Astrocyte of the hippocampus (primary cell): ENCODE results near the gene DNAJB6.
"Not testable (repeated sequence)": the region's sequence is repeated elsewhere in the genome, so short reads cannot be mapped to it uniquely, and the experiment has no call there.

Experiments used
- DNase-seq: peaks from one replicate; pipeline ENCODE4 v3.0.0; 2011; ENCODE audit warnings: low read depth, low spot score

DNAJB6 gene

DNA sequence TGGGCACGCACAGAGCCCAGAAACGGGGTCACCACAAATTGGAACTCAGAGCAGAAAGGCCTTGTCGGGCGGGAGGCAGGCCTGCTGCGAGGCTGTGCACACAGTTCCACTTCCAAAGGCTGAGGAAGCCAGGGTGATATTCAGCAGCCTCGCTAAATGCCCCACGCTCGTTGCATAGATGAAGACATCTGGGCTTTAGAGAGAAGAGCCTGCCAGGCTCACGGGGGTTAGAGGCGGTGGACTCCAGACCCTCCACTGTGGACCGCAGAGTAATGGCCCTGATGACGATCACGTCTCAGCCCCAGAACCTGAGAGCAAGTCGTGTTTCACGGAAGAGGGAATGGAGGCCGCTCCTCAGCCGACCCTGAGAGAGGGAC, 104.2 kb downstream of the DNAJB6 start:
- no peak for DNase-seq

DNA sequence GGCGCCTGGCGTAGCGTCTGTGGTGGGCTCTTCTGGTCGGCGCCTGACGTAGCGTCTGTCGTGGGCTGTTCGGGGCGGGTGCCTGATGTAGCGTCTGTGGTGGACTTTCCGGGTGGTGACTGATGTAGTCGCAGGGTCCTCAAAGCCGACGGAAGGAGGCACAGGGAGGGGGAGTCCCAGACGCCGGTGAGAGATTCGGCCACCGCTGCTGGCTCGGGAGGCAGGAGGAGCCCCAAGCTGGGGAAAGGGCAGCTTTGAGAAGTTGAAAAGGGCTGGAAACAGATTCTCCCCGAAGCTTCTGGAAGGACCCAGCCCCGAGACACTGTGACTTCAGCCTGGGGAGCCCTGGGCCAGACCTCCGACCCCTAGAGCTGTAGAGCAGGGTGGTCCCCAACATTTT, 105.7 kb downstream of the DNAJB6 start:
- no peak for DNase-seq

- DNase-seq, result no peak
These were observed 106.4 kb downstream of the DNAJB6 start for GRCh38 chr7:157442993-157443831.

DNA sequence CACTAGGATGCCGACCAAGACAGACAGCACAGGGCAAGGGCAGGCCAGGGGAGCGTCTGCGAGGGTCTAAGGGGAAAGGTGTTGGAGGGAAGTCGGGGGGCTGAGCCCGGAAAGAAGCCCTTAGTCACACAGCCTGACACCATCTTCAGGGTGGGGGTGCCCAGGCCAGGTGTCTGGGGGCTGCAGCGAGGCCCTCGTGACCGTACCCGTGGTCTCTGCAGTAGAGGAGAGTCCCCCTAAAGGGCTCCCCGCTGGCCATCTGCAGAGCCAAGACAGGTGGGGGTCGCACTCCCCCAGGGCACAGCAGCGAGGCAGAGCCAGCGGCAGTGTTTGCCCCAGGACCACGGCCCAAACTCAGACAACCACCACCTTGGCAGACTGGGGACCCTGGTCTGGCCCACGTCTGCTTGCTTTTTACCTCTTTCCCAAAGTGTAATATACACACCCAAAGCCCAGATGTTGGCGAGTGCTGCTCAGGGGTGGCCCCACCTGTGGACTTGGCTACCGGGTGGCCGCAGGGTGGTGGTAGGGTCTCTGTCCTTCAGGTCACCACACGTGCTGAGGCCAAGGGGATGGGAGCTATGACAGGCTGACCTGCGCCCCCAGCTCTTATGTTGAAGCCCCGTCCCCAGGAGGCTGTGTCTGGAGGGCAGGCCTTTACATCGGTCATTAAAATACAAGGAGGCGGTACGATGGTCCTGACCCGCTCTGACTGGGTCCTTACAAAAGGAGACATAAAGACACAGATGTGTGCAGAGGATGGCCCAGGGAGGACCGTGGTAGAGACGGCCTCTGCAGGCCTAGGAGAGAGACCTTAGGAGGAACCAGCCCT, 107.4 kb downstream of the DNAJB6 start:
- no peak for DNase-seq

- DNase-seq, result no peak
These were observed 108.0 kb downstream of the DNAJB6 start for GRCh38 chr7:157444843-157445135.

- no peak for DNase-seq
These were observed 108.6 kb downstream of the DNAJB6 start for GRCh38 chr7:157445246-157445955.

DNA sequence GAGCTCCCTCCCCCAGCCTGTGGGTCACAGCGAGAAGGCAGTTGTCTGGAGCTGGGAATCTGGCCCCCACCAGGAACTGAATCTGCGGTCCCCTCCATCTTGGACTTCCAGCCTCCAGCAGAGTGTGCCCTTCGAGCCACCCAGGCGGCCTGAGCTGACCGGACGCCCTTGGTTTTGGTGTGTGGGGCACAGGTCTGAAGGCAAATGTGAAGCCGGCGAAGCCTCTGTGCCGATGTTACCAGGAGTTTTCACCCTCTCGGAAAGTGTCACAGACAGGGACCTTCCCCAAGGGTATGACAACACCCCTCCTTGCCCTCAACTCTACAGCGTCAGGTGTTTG, 109.1 kb downstream of the DNAJB6 start:
- no peak for DNase-seq

DNA sequence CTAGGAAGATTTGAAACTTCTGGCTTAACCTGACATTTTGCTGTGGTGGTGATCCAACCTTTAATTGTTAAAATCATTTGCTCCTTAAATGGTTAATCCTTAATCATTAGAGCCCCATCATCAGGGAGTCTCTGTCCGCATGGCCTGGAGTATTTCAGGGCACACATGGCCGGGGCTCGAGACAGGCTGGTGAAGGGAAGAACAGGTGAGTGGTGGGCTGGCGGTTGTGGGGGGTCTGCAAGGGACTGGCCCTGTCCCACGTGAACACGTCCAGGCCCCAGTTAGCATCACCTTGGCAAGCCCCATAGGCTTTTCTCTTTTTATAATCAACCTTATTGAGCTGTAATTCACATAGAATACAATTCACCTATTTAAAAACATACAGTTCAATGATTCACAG, 109.5 kb downstream of the DNAJB6 start:
- no peak for DNase-seq

- not testable (repeated sequence) for DNase-seq
These were observed 117.2 kb downstream of the DNAJB6 start for GRCh38 chr7:157454003-157454402.

DNA sequence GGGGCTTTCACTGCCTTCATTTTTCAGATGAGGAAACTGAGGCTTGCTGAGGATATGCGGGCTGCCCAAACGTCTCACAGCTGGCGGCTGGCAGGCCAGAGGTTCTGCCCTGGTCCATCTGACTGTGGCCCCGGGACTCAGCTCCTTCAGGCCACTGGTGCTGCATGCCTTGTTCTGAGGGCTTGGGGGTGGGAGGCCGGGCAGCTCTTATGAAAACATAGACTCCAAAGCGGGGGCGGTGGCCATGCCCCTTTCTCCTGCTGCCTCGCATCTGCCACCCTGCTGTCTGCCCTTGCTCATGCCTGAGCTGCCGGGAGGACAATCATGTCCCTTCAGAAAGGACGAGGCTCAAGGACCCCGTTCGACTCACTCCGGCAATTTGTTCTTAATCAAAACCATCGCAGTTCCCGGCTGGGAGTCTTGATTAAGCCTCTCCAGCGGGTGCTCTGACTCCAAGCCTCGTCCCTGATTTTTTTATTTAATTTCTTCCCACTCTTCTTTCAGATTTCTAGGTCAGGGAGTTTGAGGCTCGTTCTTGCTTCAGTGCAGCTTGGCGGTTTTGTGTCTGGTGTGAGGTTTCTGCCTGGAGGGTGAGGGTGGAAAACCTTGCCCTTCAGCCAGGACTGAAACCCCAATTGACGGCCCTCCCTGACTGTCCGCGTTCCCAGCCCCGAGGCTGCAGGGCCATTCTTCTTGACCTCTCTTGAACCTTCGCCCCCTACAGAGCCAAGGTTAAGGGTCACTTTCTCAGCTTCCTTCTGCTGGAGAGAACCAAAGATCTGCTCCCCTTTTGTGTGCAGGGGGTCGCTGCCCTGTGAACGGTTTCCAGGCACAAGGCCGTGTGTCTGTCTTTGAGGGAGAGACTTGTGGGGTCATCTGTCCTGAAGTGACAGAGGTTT, 120.8 kb downstream of the DNAJB6 start:
- no peak for DNase-seq

DNA sequence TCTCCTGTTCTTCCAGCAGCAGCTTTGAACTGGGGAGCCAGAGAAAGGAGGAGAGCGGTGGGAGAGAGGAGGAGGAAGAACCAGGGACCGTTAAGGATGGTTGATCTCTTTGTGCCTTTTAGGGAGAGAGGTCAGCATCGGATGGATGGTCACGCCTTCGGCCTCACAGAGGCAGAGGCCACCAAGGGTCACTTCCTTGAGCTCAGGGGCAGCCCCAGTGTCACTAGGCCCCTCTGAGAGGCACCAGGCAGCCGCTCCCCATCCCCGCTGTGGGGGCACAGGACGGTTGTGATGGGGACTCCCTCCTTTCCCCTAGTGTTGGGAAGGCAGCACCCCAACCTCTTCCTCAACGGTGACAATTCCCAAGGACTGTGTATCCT, 121.4 kb downstream of the DNAJB6 start:
- DNase-seq, result no peak

GRCh38 chr7:157459966-157460365, 123.2 kb downstream of the DNAJB6 start:
- no peak for DNase-seq

DNA sequence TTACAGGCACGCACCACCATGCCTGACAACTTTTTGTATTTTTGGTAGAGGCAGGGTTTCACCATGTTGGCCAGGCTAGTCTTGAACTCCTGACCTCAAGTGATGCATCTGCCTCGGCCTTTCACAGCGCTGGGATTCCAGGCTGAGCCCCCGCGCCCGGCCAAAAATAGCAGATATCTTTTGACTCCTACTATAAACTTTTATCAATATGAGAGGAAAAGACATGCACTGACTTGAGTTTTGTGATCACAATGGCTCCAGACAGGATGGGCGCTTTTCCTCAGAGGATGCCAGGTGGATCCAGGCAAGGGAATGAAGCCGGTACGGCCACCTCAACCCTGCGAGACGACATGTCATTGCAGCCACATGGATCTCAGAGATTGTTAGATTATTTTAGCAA, 123.9 kb downstream of the DNAJB6 start:
- no peak for DNase-seq

DNA sequence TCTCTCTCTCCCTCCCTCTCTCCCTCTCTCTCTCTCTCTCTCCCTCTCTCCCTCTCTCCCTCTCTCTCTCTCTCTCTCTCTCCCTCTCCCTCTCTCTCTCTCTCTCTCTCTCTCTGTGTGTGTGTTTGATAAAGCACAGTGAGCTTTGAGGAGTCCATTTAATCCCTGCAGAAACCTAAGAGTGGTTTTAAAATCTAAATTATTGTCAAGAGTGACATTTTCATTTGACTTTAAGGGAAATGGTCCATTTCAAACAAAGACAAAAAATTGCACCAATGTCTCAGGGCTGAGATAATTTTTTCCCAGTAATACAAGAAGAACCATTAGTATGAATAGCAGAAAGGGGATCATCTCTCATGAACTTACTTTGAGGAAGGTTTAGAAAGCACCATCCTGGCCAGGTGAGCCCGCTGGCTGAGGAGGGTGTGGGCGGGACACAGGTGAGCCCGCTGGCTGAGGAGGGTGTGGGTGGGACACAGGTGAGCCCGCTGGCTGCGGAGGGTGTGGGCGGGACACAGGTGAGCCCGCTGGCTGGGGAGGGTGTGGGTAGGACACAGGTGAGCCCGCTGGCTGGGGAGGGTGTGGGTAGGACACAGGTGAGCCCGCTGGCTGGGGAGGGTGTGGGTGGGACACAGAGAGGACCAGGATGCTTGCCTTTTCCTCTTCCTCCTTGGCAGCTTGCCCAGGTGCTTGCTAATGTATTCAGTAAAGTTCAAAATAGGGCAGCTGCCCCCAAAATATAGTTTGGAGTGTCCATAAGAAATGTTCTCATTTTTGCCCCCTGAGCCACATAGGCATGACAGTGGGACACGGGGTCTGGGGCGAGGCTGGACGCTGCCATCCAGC, 125.0 kb downstream of the DNAJB6 start:
- no peak for DNase-seq

GRCh38 chr7:157462419-157462771, 125.6 kb downstream of the DNAJB6 start:
- DNase-seq, result no peak

GRCh38 chr7:157462840-157463239, 126.0 kb downstream of the DNAJB6 start:
- no peak for DNase-seq

- no peak for DNase-seq
These were observed 126.4 kb downstream of the DNAJB6 start for GRCh38 chr7:157463245-157463644.

GRCh38 chr7:157464111-157464970, 127.5 kb downstream of the DNAJB6 start:
- peak; percentile 32 for DNase-seq

DNA sequence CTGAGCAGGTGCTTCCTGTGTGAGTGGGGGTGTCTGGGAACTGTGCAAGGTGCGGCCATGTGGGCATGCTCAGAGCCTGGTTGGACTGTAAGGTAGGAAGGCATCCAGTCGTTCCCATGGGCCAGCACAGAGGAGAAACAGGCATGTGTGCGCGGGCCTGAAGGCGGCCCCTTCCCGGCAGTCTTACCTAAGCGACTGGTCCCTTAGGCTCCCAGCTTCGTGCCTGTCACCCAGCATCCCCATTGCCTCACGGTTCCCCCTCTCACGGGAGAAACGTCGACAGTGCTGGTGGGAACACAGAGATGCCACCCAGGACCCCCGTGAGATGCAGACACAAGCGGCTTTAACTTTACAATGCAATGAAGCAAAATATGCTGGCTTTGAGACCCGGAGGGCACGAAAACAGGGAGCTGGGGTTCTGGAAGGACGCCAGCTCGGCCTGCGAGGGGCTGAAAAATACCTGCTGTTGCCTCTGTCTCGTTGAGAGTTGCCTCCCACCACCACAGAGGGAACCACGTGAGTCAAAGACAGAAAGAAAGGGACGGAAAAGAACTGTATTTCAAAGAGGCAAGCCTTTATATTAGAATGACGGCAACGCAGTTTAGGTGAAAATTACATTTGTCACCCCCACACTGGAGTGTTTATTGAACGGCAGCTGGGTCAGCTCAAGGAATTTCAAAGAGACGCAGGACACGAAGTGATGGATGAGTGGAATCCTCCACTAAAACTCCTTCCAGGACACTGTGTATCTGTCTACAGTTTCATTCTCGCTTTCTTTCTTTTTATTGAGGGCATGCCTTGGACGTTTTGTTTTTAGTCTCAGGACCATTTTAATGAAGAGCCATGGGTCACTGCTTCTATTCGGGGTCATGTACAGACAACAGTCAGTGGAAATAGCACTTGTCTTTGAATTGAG, 128.4 kb downstream of the DNAJB6 start:
- DNase-seq, result no peak
